Right lobe of liver (tissue), 4 donors: ENCODE results near the gene RAP1GAP.

Experiments used
- CTCF ChIP-seq, 4 donors: fragments of 200-600 bp in 3 of 4; fragments of 450-650 bp in 1 of 4; IDR thresholded peaks; one replicate each; pipeline versions ENCODE4 v1.5.1 to v1.8.0; 2016 to 2022; ENCODE audit warnings: antibody characterized with exemption in 4 of 4, mild to moderate bottlenecking in 2 of 4
- POLR2A ChIP-seq: fragments of 450-650 bp; IDR thresholded peaks from one replicate; pipeline ENCODE4 v1.6.1; 2017; ENCODE audit warnings: antibody characterized with exemption, mild to moderate bottlenecking
- donor health status: DM: no; HTN: no; CAD: no.
- donor health status: DM: no; HTN: no; CAD: no.
- donor health status: DM: no; HTN: yes; CAD: no.

- TF ChIP-seq POLR2A (no peak), CTCF (IDR thresholded peaks at IDR 0.05) (no peak)
These were observed 17.9 kb upstream of the RAP1GAP start for GRCh38 chr1:21687081-21687529.
